Measurements from ENCODE around the gene CNTN1.

Gene CNTN1

DNA sequence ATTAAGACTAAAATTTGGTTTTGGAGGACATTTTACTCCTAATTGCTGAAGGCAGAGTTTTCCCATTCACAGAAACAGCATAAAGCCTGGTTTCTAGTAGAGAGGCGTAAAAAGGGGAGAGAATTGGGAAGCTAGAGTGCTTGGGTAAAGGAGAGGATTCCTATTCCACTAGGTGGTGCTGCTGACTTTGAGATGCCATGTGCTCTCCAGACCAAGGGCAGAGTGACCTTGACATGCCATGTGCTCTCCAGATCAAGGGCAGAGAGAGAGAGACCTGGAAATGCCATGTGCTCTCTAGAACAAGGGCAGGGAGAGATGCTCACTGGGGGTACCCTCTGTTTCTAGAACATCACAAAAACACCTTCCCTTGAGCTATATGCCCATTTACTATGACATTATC, 319.7 kb downstream of the CNTN1 start:
- Histone ChIP-seq H3K79me2 (ENCODE audit: insufficient read depth, low read length) (no peaks in the 10 kb centered on the region), H3K9ac (ENCODE audit: low read depth, low read length) (no peak overlapping the region), H3K4me3 (ENCODE audit: low read depth in 1 of 2, low read length in 2 of 2) (no peak overlapping the region), H3K4me2 (ENCODE audit: insufficient read depth, low read length) (no peak overlapping the region), H3K9me3 (ENCODE audit: insufficient read depth, low read length, severe bottlenecking) (peaks cover 34% of the 10 kb centered on the region), H4K20me1 (ENCODE audit: insufficient read depth, low read length) (no peaks in the 10 kb centered on the region), H3K27me3 (ENCODE audit: insufficient read depth, low read length, poor library complexity) (no peaks in the 10 kb centered on the region), H3K4me1 (ENCODE audit: insufficient read depth, low read length) (no peaks in the 10 kb centered on the region), H2AFZ (ENCODE audit: low read depth, low read length) (no peak overlapping the region), H3K36me3 (ENCODE audit: insufficient read depth, low read length) (no peaks in the 10 kb centered on the region), H3K27ac (ENCODE audit: low read length) (no peak overlapping the region)
- ATAC-seq (ENCODE audit: insufficient read depth, low read depth) (no peak), DNase-seq (no peak)
- TF ChIP-seq, protein P1, sequence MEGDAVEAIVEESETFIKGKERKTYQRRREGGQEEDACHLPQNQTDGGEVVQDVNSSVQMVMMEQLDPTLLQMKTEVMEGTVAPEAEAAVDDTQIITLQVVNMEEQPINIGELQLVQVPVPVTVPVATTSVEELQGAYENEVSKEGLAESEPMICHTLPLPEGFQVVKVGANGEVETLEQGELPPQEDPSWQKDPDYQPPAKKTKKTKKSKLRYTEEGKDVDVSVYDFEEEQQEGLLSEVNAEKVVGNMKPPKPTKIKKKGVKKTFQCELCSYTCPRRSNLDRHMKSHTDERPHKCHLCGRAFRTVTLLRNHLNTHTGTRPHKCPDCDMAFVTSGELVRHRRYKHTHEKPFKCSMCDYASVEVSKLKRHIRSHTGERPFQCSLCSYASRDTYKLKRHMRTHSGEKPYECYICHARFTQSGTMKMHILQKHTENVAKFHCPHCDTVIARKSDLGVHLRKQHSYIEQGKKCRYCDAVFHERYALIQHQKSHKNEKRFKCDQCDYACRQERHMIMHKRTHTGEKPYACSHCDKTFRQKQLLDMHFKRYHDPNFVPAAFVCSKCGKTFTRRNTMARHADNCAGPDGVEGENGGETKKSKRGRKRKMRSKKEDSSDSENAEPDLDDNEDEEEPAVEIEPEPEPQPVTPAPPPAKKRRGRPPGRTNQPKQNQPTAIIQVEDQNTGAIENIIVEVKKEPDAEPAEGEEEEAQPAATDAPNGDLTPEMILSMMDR (IDR thresholded peaks at IDR 0.05; ENCODE audit: borderline replicate concordance, extremely low read depth, low read length, poor library complexity, severe bottlenecking) = no peak
- no peak for TF ChIP-seq EZH2 (IDR thresholded peaks at IDR 0.05; ENCODE audit: borderline replicate concordance, low read depth, low read length, severe bottlenecking)

DNA sequence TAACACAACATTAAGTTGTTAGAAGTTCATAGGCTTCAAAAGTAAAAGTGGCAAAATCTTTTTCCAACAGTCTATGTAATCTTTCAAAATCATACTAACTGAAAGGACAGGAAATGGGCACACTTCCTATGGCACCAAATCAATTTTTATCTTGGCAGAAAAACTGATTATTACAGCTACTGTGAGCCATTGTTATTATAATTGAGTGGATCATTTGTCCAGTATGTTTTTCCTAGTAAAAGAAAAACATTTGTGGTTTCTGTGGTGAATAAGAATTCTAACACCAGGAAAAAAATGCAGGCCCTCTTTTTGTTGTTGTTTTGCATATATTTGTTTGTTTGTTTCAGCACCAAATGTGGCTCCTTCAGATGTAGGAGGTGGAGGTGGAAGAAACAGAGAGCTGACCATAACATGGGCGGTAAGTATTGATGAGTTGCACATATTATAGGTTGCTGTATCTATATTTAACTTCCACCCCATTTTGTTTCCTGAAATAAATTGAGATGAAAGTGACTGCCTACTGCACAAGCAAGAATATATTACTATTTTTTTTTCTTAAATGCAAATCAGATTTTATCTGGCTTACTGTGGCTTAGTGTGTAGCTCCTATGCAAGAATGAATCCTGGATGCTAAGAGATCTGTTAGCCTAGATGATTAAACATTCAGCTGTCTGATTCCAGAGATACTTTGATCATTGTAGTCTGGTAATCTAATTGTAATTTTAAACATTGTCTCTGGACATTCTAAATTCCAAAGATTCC, 321.8 kb downstream of the CNTN1 start:
- DNase-seq = no peak
- TF ChIP-seq EZH2 (IDR thresholded peaks at IDR 0.05; ENCODE audit: borderline replicate concordance, low read depth, low read length, severe bottlenecking) = no peak
- TF ChIP-seq, protein P1 (IDR thresholded peaks at IDR 0.05; ENCODE audit: borderline replicate concordance, extremely low read depth, low read length, poor library complexity, severe bottlenecking) = no peak
- Histone ChIP-seq H4K20me1 (ENCODE audit: insufficient read depth, low read length) (no peaks in the 10 kb centered on the region), H3K36me3 (ENCODE audit: insufficient read depth, low read length) (no peaks in the 10 kb centered on the region), H3K27ac (ENCODE audit: low read length) (no peak overlapping the region), H3K4me2 (ENCODE audit: insufficient read depth, low read length) (no peak overlapping the region), H3K27me3 (ENCODE audit: insufficient read depth, low read length, poor library complexity) (no peaks in the 10 kb centered on the region), H3K9me3 (ENCODE audit: insufficient read depth, low read length, severe bottlenecking) (peaks cover 17% of the 10 kb centered on the region), H3K79me2 (ENCODE audit: insufficient read depth, low read length) (no peaks in the 10 kb centered on the region), H2AFZ (ENCODE audit: low read depth, low read length) (no peak overlapping the region), H3K4me3 (ENCODE audit: low read depth in 1 of 2, low read length in 2 of 2) (no peak overlapping the region), H3K9ac (ENCODE audit: low read depth, low read length) (no peak overlapping the region), H3K4me1 (ENCODE audit: insufficient read depth, low read length) (no peaks in the 10 kb centered on the region)
- ATAC-seq (ENCODE audit: insufficient read depth, low read depth) = no peak

DNA sequence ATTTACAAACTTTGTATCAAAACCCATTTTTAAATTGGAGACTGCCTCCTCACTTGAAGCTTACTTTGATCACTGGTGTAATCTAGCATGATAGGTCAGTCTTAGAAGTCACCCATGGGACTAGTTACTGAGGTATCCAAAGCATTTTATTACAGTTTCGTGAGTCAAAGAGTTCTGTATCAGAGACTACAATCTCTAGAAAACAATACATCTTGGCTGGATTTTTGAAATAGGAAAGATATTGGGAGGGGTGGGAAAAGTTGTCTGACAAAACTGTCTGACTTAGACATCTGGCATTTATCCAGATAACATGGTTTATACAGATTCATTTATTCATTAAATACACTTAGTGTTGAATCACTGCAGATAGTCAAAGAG, 322.4 kb downstream of the CNTN1 start:
- H3K36me3 ChIP-seq (ENCODE audit: insufficient read depth, low read length) = no peaks in the 10 kb centered on the region
- no peak overlapping the region for H3K4me3 ChIP-seq (ENCODE audit: low read depth in 1 of 2, low read length in 2 of 2)
- H2AFZ ChIP-seq (ENCODE audit: low read depth, low read length) = no peak overlapping the region
- H3K4me1 ChIP-seq (ENCODE audit: insufficient read depth, low read length) = no peaks in the 10 kb centered on the region
- H3K9ac ChIP-seq (ENCODE audit: low read depth, low read length) = no peak overlapping the region
- no peak for TF ChIP-seq EZH2 (IDR thresholded peaks at IDR 0.05; ENCODE audit: borderline replicate concordance, low read depth, low read length, severe bottlenecking)
- TF ChIP-seq, protein P1 (IDR thresholded peaks at IDR 0.05; ENCODE audit: borderline replicate concordance, extremely low read depth, low read length, poor library complexity, severe bottlenecking) = no peak
- no peak for ATAC-seq (ENCODE audit: insufficient read depth, low read depth)
- DNase-seq = no peak
- no peaks in the 10 kb centered on the region for H3K79me2 ChIP-seq (ENCODE audit: insufficient read depth, low read length)
- no peaks in the 10 kb centered on the region for H4K20me1 ChIP-seq (ENCODE audit: insufficient read depth, low read length)
- no peak overlapping the region for H3K4me2 ChIP-seq (ENCODE audit: insufficient read depth, low read length)
- no peaks in the 10 kb centered on the region for H3K27me3 ChIP-seq (ENCODE audit: insufficient read depth, low read length, poor library complexity)
- H3K27ac ChIP-seq (ENCODE audit: low read length) = no peak overlapping the region
- peaks cover 17% of the 10 kb centered on the region for H3K9me3 ChIP-seq (ENCODE audit: insufficient read depth, low read length, severe bottlenecking)

Measured in DND-41 (cell line).